GM23338 (cell line): ENCODE results near the gene RYR2. TPM values are rescaled to one million over a fixed set of nuclear protein-coding genes. Genes with fewer than 3 reads are reported as not detected.

ENCODE experiments used
- ATAC-seq: fragments of 200-7000 bp; cut with Tn5 transposase; 3 replicates; pipeline ENCODE4 v1.9.1; 2020
- DNase-seq: peaks from one replicate; pipeline ENCODE4 v3.0.0-alpha.2; 2015; ENCODE audit warnings: low spot score
- H2AFZ ChIP-seq: fragments of 200-600 bp; sonication (generic); 2 replicates; pipeline ENCODE4 v1.8.0; 2016; ENCODE audit warnings: antibody characterized with exemption, mild to moderate bottlenecking, moderate library complexity
- H3F3A ChIP-seq: fragments of 200-600 bp; sonication (generic); replicated peaks from 2 replicates; pipeline ENCODE4 v1.8.0; 2017; ENCODE audit warnings: antibody characterized with exemption, mixed run types, low read depth
- H3K27ac ChIP-seq: fragments of 200-600 bp; sonication (generic); 2 replicates; pipeline ENCODE4 v1.6.1; 2016; ENCODE audit warnings: low read depth
- H3K27me3 ChIP-seq: fragments of 200-600 bp; sonication (generic); 2 replicates; pipeline ENCODE4 v1.8.0; 2016; ENCODE audit warnings: mild to moderate bottlenecking, mixed run types, moderate library complexity; ENCODE audit not compliant: insufficient read depth
- H3K36me3 ChIP-seq: fragments of 200-600 bp; sonication (generic); 2 replicates; pipeline ENCODE4 v1.8.0; 2016; ENCODE audit warnings: mild to moderate bottlenecking; ENCODE audit not compliant: insufficient read depth
- H3K4me1 ChIP-seq: fragments of 200-600 bp; sonication (generic); 2 replicates; pipeline ENCODE4 v1.8.0; 2016; ENCODE audit warnings: mild to moderate bottlenecking, moderate library complexity; ENCODE audit not compliant: insufficient read depth
- H3K4me2 ChIP-seq: fragments of 200-600 bp; sonication (generic); 2 replicates; pipeline ENCODE4 v1.7.1; 2017; ENCODE audit warnings: mixed run types
- H3K4me3 ChIP-seq: fragments of 200-600 bp; sonication (generic); 2 replicates; pipeline ENCODE4 v1.6.1; 2016; ENCODE audit warnings: mixed run types
- H3K79me2 ChIP-seq: fragments of 200-600 bp; sonication (generic); replicated peaks from 2 replicates; pipeline ENCODE4 v1.8.0; 2017; ENCODE audit warnings: mild to moderate bottlenecking; ENCODE audit not compliant: insufficient read depth
- H3K9me2 ChIP-seq: fragments of 200-600 bp; sonication (generic); 2 replicates; pipeline ENCODE4 v1.8.0; 2017; ENCODE audit not compliant: insufficient read depth
- H4K20me1 ChIP-seq: fragments of 200-600 bp; sonication (generic); replicated peaks from 2 replicates; pipeline ENCODE4 v1.8.0; 2017; ENCODE audit warnings: mild to moderate bottlenecking; ENCODE audit not compliant: insufficient read depth
- H3K27ac Mint-ChIP-seq: 2 replicates; pipeline ENCODE4 v1.8.0; 2020; ENCODE audit warnings: inconsistent platforms, mild to moderate bottlenecking, moderate library complexity, mixed read lengths
- H3K27me3 Mint-ChIP-seq: 3 replicates; pipeline ENCODE4 v1.8.0; 2022; ENCODE audit warnings: low read depth, mild to moderate bottlenecking, moderate library complexity, mixed read lengths, inconsistent platforms; ENCODE audit not compliant: insufficient read depth, poor library complexity
- H3K36me3 Mint-ChIP-seq: 3 replicates; pipeline ENCODE4 v1.8.0; 2021; ENCODE audit warnings: low read depth, mild to moderate bottlenecking, inconsistent platforms, moderate library complexity, mixed read lengths
- H3K4me1 Mint-ChIP-seq: 3 replicates; pipeline ENCODE4 v1.8.0; 2020; ENCODE audit warnings: mild to moderate bottlenecking, inconsistent platforms, mixed read lengths
- H3K4me3 Mint-ChIP-seq: 3 replicates; pipeline ENCODE4 v1.8.0; 2021; ENCODE audit warnings: moderate library complexity, mild to moderate bottlenecking, inconsistent platforms, mixed read lengths
- H3K9me3 Mint-ChIP-seq: 3 replicates; pipeline ENCODE4 v1.8.0; 2020; ENCODE audit warnings: moderate library complexity, mild to moderate bottlenecking, inconsistent platforms, mixed read lengths
- CREB1 ChIP-seq: fragments of 250-450 bp; sonication (Bioruptor Pico); IDR thresholded peaks from 2 replicates; pipeline ENCODE4 v1.5.0; 2020; ENCODE audit warnings: low read depth, mild to moderate bottlenecking, moderate library complexity
- EZH2 ChIP-seq: fragments of 200-600 bp; sonication (generic); IDR thresholded peaks from one replicate; pipeline ENCODE4 v1.8.0; 2017; ENCODE audit warnings: antibody characterized with exemption, mild to moderate bottlenecking, low read depth; ENCODE audit not compliant: unreplicated experiment
- EZH2phosphoT487 ChIP-seq: fragments of 200-600 bp; sonication (generic); IDR thresholded peaks from one replicate; pipeline ENCODE4 v1.8.1; 2018; ENCODE audit warnings: antibody characterized with exemption; ENCODE audit not compliant: unreplicated experiment
- JUNB ChIP-seq: IDR thresholded peaks from one replicate; pipeline ENCODE4 v1.6.1; 2016; ENCODE audit warnings: antibody characterized with exemption; ENCODE audit not compliant: unreplicated experiment
- NANOG ChIP-seq: IDR thresholded peaks from 2 replicates; pipeline ENCODE4 v1.6.1; 2016; ENCODE audit warnings: antibody characterized with exemption, borderline replicate concordance
- POLR2AphosphoS5 ChIP-seq: IDR thresholded peaks from 2 replicates; pipeline ENCODE4 v1.6.1; 2016; ENCODE audit warnings: antibody characterized with exemption, low read depth
- STAT1 ChIP-seq: IDR thresholded peaks from one replicate; pipeline ENCODE4 v1.6.1; 2016; ENCODE audit warnings: antibody characterized with exemption; ENCODE audit not compliant: unreplicated experiment
- ZNF114 ChIP-seq: fragments of 250-450 bp; sonication (Bioruptor Pico); IDR thresholded peaks from 2 replicates; pipeline ENCODE4 v1.5.0; 2020; ENCODE audit warnings: mild to moderate bottlenecking, moderate library complexity
- ZNF331 ChIP-seq: fragments of 250-450 bp; sonication (Bioruptor Pico); IDR thresholded peaks from 2 replicates; pipeline ENCODE4 v1.5.0; 2020; ENCODE audit warnings: low read depth, mild to moderate bottlenecking, moderate library complexity
- polyA plus RNA-seq: library from polyadenylated mRNA; unstranded; fragments of >200 nt; fragmentation: Nextera tagmentation; extraction: Ambion mirVana; gene quantifications from 2 replicates; pipeline ENCODE4 v1.2.1, GENCODE V29; 2016
- total RNA-seq: library from RNA; depleted of rRNA; stranded (reverse); fragments of >200 nt; shearing (Covaris generic); gene quantifications from 2 replicates; pipeline ENCODE4 v1.2.3, GENCODE V29; 2014
- TF ChIP-seq, protein P1 (sequence below), 2 experiments: fragments of 200-600 bp in 1 of 2; sonication (generic) in 1 of 2; conservative IDR thresholded peaks; 2 replicates each; pipeline versions ENCODE4 v1.5.1 to v1.6.1; 2016 to 2017; ENCODE audit warnings: antibody characterized with exemption in 2 of 2, low read depth in 2 of 2, mild to moderate bottlenecking in 2 of 2, moderate library complexity in 1 of 2
- TF ChIP-seq, protein P2 (sequence below): IDR thresholded peaks from one replicate; pipeline ENCODE4 v1.6.1; 2018; ENCODE audit warnings: antibody characterized with exemption; ENCODE audit not compliant: unreplicated experiment
- TF ChIP-seq, protein P3 (sequence below): IDR thresholded peaks from 2 replicates; pipeline ENCODE4 v1.6.1; 2016; ENCODE audit warnings: antibody characterized with exemption
- TF ChIP-seq, protein P4 (sequence below): fragments of 250-450 bp; sonication (Bioruptor Pico); IDR thresholded peaks from 2 replicates; pipeline ENCODE4 v1.5.0; 2020; ENCODE audit warnings: mild to moderate bottlenecking, moderate library complexity

RYR2 gene
- total and polyA plus RNA-seq, 2 experiments from 2014 or later: 8.9 to 10.0 TPM

DNA sequence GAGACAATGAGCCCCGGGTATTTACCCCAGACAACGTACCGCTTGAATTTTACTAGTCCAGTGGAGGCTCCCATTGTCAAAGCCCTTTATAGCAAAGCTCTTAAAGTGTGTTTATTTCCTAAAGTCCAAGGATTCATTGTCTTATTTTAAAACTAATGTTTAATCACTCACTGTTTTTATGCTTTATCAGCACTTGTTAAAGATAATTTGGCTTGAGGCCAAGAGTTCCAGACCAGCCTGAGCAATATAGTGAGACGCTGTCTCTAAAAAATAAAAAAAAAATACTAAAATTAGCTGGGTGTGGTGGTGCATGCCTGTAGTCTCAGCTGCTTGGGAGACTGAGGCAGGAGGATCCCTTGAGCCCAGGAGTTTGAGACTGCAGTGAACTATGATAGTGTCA is 202.8 kb downstream of the RYR2 start:
- no peaks in the 10 kb centered on the region for H3K36me3 ChIP-seq
- Mint-ChIP-seq H3K36me3 (peaks cover 14% of the 10 kb centered on the region), H3K27me3 (peaks cover 2% of the 10 kb centered on the region), H3K4me1 (peaks cover 23% of the 10 kb centered on the region), H3K27ac (no peak overlapping the region), H3K4me3 (no peak overlapping the region), H3K9me3 (peaks cover 8% of the 10 kb centered on the region; the same call in 2 of the 3 replicates)
- no peak overlapping the region for H3K27ac ChIP-seq
- H4K20me1 ChIP-seq: no peaks in the 10 kb centered on the region
- no peak overlapping the region for H2AFZ ChIP-seq
- H3K4me2 ChIP-seq: no peak overlapping the region
- H3K79me2 ChIP-seq: peaks cover 23% of the 10 kb centered on the region
- peaks cover 27% of the 10 kb centered on the region for H3K4me1 ChIP-seq
- DNase-seq: no peak
- no peaks in the 10 kb centered on the region for H3F3A ChIP-seq
- H3K4me3 ChIP-seq: no peak overlapping the region
- peaks cover 11% of the 10 kb centered on the region; the same call in 1 of the 2 replicates for H3K9me2 ChIP-seq
- no peaks in the 10 kb centered on the region for H3K27me3 ChIP-seq
- no peak for ATAC-seq
- TF ChIP-seq, protein P1, sequence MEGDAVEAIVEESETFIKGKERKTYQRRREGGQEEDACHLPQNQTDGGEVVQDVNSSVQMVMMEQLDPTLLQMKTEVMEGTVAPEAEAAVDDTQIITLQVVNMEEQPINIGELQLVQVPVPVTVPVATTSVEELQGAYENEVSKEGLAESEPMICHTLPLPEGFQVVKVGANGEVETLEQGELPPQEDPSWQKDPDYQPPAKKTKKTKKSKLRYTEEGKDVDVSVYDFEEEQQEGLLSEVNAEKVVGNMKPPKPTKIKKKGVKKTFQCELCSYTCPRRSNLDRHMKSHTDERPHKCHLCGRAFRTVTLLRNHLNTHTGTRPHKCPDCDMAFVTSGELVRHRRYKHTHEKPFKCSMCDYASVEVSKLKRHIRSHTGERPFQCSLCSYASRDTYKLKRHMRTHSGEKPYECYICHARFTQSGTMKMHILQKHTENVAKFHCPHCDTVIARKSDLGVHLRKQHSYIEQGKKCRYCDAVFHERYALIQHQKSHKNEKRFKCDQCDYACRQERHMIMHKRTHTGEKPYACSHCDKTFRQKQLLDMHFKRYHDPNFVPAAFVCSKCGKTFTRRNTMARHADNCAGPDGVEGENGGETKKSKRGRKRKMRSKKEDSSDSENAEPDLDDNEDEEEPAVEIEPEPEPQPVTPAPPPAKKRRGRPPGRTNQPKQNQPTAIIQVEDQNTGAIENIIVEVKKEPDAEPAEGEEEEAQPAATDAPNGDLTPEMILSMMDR (conservative IDR thresholded peaks at IDR 0.05; ENCODE audit: low read depth in 2 of 2): no peak
- TF ChIP-seq POLR2AphosphoS5: no peak
- TF ChIP-seq ZNF114 (CRISPR knock-in tag): no peak
- TF ChIP-seq CREB1 (CRISPR knock-in tag): no peak
- TF ChIP-seq JUNB: no peak
- TF ChIP-seq, protein P2, sequence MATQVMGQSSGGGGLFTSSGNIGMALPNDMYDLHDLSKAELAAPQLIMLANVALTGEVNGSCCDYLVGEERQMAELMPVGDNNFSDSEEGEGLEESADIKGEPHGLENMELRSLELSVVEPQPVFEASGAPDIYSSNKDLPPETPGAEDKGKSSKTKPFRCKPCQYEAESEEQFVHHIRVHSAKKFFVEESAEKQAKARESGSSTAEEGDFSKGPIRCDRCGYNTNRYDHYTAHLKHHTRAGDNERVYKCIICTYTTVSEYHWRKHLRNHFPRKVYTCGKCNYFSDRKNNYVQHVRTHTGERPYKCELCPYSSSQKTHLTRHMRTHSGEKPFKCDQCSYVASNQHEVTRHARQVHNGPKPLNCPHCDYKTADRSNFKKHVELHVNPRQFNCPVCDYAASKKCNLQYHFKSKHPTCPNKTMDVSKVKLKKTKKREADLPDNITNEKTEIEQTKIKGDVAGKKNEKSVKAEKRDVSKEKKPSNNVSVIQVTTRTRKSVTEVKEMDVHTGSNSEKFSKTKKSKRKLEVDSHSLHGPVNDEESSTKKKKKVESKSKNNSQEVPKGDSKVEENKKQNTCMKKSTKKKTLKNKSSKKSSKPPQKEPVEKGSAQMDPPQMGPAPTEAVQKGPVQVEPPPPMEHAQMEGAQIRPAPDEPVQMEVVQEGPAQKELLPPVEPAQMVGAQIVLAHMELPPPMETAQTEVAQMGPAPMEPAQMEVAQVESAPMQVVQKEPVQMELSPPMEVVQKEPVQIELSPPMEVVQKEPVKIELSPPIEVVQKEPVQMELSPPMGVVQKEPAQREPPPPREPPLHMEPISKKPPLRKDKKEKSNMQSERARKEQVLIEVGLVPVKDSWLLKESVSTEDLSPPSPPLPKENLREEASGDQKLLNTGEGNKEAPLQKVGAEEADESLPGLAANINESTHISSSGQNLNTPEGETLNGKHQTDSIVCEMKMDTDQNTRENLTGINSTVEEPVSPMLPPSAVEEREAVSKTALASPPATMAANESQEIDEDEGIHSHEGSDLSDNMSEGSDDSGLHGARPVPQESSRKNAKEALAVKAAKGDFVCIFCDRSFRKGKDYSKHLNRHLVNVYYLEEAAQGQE: no peak
- TF ChIP-seq EZH2: no peak
- TF ChIP-seq STAT1: no peak
- TF ChIP-seq ZNF331: no peak
- TF ChIP-seq, protein P3, sequence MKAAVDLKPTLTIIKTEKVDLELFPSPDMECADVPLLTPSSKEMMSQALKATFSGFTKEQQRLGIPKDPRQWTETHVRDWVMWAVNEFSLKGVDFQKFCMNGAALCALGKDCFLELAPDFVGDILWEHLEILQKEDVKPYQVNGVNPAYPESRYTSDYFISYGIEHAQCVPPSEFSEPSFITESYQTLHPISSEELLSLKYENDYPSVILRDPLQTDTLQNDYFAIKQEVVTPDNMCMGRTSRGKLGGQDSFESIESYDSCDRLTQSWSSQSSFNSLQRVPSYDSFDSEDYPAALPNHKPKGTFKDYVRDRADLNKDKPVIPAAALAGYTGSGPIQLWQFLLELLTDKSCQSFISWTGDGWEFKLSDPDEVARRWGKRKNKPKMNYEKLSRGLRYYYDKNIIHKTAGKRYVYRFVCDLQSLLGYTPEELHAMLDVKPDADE: no peak
- no peak for TF ChIP-seq NANOG
- TF ChIP-seq EZH2phosphoT487: no peak
- TF ChIP-seq, protein P4, sequence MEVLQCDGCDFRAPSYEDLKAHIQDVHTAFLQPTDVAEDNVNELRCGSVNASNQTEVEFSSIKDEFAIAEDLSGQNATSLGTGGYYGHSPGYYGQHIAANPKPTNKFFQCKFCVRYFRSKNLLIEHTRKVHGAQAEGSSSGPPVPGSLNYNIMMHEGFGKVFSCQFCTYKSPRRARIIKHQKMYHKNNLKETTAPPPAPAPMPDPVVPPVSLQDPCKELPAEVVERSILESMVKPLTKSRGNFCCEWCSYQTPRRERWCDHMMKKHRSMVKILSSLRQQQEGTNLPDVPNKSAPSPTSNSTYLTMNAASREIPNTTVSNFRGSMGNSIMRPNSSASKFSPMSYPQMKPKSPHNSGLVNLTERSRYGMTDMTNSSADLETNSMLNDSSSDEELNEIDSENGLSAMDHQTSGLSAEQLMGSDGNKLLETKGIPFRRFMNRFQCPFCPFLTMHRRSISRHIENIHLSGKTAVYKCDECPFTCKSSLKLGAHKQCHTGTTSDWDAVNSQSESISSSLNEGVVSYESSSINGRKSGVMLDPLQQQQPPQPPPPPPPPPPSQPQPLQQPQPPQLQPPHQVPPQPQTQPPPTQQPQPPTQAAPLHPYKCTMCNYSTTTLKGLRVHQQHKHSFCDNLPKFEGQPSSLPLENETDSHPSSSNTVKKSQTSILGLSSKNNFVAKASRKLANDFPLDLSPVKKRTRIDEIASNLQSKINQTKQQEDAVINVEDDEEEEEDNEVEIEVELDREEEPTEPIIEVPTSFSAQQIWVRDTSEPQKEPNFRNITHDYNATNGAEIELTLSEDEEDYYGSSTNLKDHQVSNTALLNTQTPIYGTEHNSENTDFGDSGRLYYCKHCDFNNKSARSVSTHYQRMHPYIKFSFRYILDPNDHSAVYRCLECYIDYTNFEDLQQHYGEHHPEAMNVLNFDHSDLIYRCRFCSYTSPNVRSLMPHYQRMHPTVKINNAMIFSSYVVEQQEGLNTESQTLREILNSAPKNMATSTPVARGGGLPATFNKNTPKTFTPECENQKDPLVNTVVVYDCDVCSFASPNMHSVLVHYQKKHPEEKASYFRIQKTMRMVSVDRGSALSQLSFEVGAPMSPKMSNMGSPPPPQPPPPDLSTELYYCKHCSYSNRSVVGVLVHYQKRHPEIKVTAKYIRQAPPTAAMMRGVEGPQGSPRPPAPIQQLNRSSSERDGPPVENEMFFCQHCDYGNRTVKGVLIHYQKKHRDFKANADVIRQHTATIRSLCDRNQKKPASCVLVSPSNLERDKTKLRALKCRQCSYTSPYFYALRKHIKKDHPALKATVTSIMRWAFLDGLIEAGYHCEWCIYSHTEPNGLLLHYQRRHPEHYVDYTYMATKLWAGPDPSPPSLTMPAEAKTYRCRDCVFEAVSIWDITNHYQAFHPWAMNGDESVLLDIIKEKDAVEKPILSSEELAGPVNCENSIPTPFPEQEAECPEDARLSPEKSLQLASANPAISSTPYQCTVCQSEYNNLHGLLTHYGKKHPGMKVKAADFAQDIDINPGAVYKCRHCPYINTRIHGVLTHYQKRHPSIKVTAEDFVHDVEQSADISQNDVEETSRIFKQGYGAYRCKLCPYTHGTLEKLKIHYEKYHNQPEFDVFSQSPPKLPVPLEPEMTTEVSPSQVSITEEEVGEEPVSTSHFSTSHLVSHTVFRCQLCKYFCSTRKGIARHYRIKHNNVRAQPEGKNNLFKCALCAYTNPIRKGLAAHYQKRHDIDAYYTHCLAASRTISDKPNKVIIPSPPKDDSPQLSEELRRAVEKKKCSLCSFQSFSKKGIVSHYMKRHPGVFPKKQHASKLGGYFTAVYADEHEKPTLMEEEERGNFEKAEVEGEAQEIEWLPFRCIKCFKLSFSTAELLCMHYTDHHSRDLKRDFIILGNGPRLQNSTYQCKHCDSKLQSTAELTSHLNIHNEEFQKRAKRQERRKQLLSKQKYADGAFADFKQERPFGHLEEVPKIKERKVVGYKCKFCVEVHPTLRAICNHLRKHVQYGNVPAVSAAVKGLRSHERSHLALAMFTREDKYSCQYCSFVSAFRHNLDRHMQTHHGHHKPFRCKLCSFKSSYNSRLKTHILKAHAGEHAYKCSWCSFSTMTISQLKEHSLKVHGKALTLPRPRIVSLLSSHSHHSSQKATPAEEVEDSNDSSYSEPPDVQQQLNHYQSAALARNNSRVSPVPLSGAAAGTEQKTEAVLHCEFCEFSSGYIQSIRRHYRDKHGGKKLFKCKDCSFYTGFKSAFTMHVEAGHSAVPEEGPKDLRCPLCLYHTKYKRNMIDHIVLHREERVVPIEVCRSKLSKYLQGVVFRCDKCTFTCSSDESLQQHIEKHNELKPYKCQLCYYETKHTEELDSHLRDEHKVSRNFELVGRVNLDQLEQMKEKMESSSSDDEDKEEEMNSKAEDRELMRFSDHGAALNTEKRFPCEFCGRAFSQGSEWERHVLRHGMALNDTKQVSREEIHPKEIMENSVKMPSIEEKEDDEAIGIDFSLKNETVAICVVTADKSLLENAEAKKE: no peak
